HEK293T (cell line): ENCODE data around the gene TXNDC11.

Experiments
- FOXA1 ChIP-seq: fragments of 450-650 bp; IDR thresholded peaks from 2 replicates; pipeline ENCODE4 v1.6.1; 2016; ENCODE audit warnings: mild to moderate bottlenecking
- FOXK2 ChIP-seq: fragments of 450-650 bp; IDR thresholded peaks from 2 replicates; pipeline ENCODE4 v1.6.1; 2016; ENCODE audit warnings: mild to moderate bottlenecking
- L3MBTL2 ChIP-seq: fragments of 450-650 bp; conservative IDR thresholded peaks from 2 replicates; pipeline ENCODE4 v1.6.1; 2016; ENCODE audit warnings: mild to moderate bottlenecking
- LEF1 ChIP-seq: fragments of 450-650 bp; IDR thresholded peaks from 2 replicates; pipeline ENCODE4 v1.6.1; 2017; ENCODE audit warnings: mild to moderate bottlenecking, borderline replicate concordance
- NFRKB ChIP-seq: fragments of 450-650 bp; IDR thresholded peaks from 2 replicates; pipeline ENCODE4 v1.6.1; 2016; ENCODE audit warnings: mild to moderate bottlenecking, moderate library complexity
- SP1 ChIP-seq: fragments of 450-650 bp; IDR thresholded peaks from 2 replicates; pipeline ENCODE4 v1.6.1; 2017
- SUZ12 ChIP-seq: fragments of 450-650 bp; IDR thresholded peaks from 2 replicates; pipeline ENCODE4 v1.6.1; 2016; ENCODE audit warnings: mild to moderate bottlenecking
- TARDBP ChIP-seq: fragments of 450-650 bp; IDR thresholded peaks from 2 replicates; pipeline ENCODE4 v1.6.1; 2016
- ZNF384 ChIP-seq: fragments of 450-650 bp; IDR thresholded peaks from 2 replicates; pipeline ENCODE4 v1.6.1; 2016
- TF ChIP-seq, protein P1 (sequence below): fragments of 450-650 bp; IDR thresholded peaks from 2 replicates; pipeline ENCODE4 v1.6.1; 2016

DNA sequence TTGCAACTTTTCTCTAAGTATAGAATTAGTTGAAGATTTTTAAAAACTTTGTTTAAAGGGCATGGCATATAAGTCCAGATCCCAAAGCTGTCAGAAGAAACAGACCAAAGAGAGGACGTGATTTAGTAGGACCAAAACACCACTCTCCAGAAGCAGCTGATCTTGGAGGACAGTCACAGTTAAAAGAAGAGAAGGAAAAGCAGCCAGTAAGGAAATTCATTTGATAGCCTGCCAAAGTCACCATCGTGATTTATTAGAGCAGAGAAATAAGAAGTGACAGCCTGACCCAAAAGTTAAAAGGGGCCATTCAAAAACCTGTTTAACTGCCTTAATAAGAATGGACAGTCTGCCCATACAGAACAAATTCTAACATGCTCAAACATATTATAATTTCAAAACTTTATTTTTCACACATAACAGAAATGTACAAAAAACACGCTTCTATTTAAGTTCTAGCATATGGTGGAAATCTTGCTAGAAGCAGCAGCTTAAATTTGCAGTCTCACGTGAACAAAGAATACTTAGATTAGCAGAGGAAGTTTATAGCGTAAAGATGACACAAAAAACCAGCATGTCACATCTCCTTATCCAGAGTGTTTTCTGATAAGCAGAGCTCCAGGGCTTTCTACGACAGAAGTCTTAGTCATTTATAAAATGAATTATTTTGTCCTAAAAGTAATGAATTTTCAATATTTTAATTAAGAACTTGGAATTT, 37.2 kb downstream of the TXNDC11 start:
- TF ChIP-seq LEF1 (no peak), TARDBP (no peak), SP1 (no peak), ZNF384 (no peak), FOXK2 (no peak), FOXA1 (no peak), SUZ12 (no peak), NFRKB (no peak), L3MBTL2 (no peak)
- TF ChIP-seq, protein P1, sequence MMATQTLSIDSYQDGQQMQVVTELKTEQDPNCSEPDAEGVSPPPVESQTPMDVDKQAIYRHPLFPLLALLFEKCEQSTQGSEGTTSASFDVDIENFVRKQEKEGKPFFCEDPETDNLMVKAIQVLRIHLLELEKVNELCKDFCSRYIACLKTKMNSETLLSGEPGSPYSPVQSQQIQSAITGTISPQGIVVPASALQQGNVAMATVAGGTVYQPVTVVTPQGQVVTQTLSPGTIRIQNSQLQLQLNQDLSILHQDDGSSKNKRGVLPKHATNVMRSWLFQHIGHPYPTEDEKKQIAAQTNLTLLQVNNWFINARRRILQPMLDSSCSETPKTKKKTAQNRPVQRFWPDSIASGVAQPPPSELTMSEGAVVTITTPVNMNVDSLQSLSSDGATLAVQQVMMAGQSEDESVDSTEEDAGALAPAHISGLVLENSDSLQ, result no peak
